DND-41 (cell line): ENCODE measurements around the gene TAF11L2.
"Not testable (repeated sequence)": the region's sequence is repeated elsewhere in the genome, so short reads cannot be mapped to it uniquely, and the experiment has no call there.

Source experiments
- ATAC-seq: fragments of 200-7000 bp; cut with Tn5 transposase; 3 replicates; pipeline ENCODE4 v1.9.1; 2021; ENCODE audit warnings: low read depth; ENCODE audit not compliant: insufficient read depth
- DNase-seq: peaks from one replicate; pipeline ENCODE4 v3.0.0-alpha.2; 2020
- H2AFZ ChIP-seq: 2 replicates; pipeline ENCODE4 v1.6.0; 2012; ENCODE audit warnings: low read depth, low read length
- H3K27ac ChIP-seq: 2 replicates; pipeline ENCODE4 v1.5.1; 2012; ENCODE audit warnings: low read length, inconsistent platforms
- H3K27me3 ChIP-seq: fragments of 200-600 bp; sonication (generic); 2 replicates; pipeline ENCODE4 v1.6.0; 2012; ENCODE audit warnings: low read length, mild to moderate bottlenecking, inconsistent platforms; ENCODE audit not compliant: insufficient read depth, poor library complexity
- H3K36me3 ChIP-seq: 2 replicates; pipeline ENCODE4 v1.5.1; 2012; ENCODE audit warnings: low read length, inconsistent platforms; ENCODE audit not compliant: insufficient read depth
- H3K4me1 ChIP-seq: 2 replicates; pipeline ENCODE4 v1.5.1; 2012; ENCODE audit warnings: mild to moderate bottlenecking, low read length; ENCODE audit not compliant: insufficient read depth
- H3K4me2 ChIP-seq: 2 replicates; pipeline ENCODE4 v1.6.0; 2012; ENCODE audit warnings: mild to moderate bottlenecking, moderate library complexity, low read length, inconsistent platforms; ENCODE audit not compliant: insufficient read depth
- H3K4me3 ChIP-seq, 2 experiments: fragments of 200-600 bp in 1 of 2; shearing (Covaris generic) in 1 of 2; 2 replicates each; pipeline ENCODE4 v1.5.1; 2012 to 2016; ENCODE audit warnings: inconsistent platforms in 2 of 2, low read length in 2 of 2, mild to moderate bottlenecking in 2 of 2, low read depth in 1 of 2, moderate library complexity in 1 of 2
- H3K79me2 ChIP-seq: 2 replicates; pipeline ENCODE4 v1.6.0; 2012; ENCODE audit warnings: low read length, inconsistent platforms; ENCODE audit not compliant: insufficient read depth
- H3K9ac ChIP-seq: 2 replicates; pipeline ENCODE4 v1.6.0; 2012; ENCODE audit warnings: low read depth, mild to moderate bottlenecking, inconsistent platforms, low read length, moderate library complexity
- H3K9me3 ChIP-seq: 2 replicates; pipeline ENCODE4 v1.5.1; 2012; ENCODE audit warnings: low read length, moderate library complexity, mild to moderate bottlenecking, inconsistent platforms; ENCODE audit not compliant: insufficient read depth, severe bottlenecking
- H4K20me1 ChIP-seq: 2 replicates; pipeline ENCODE4 v1.6.0; 2012; ENCODE audit warnings: low read length; ENCODE audit not compliant: insufficient read depth
- EZH2 ChIP-seq: IDR thresholded peaks from 3 replicates; pipeline ENCODE4 v1.6.1; 2012; ENCODE audit warnings: borderline replicate concordance, low read depth, mild to moderate bottlenecking, moderate library complexity, low read length, inconsistent platforms; ENCODE audit not compliant: severe bottlenecking
- TF ChIP-seq, protein P1 (sequence below): IDR thresholded peaks from 2 replicates; pipeline ENCODE4 v1.5.1; 2012; ENCODE audit warnings: borderline replicate concordance, low read length, moderate library complexity, mild to moderate bottlenecking; ENCODE audit not compliant: poor library complexity, severe bottlenecking; ENCODE audit errors: extremely low read depth

TAF11L2 gene

GRCh38 chr5:17511775-17512325 is 13.8 kb downstream of the TAF11L2 start:
- Histone ChIP-seq H3K79me2 (no peaks in the 10 kb centered on the region), H3K27me3 (no peaks in the 10 kb centered on the region), H3K27ac (no peak overlapping the region), H3K4me1 (no peaks in the 10 kb centered on the region), H3K36me3 (no peaks in the 10 kb centered on the region), H3K4me3 (no peak overlapping the region), H3K9ac (no peak overlapping the region), H2AFZ (no peak overlapping the region), H4K20me1 (no peaks in the 10 kb centered on the region), H3K9me3 (no peaks in the 10 kb centered on the region), H3K4me2 (no peak overlapping the region)
- DNase-seq, result no peak
- no peak for TF ChIP-seq EZH2
- TF ChIP-seq, protein P1, sequence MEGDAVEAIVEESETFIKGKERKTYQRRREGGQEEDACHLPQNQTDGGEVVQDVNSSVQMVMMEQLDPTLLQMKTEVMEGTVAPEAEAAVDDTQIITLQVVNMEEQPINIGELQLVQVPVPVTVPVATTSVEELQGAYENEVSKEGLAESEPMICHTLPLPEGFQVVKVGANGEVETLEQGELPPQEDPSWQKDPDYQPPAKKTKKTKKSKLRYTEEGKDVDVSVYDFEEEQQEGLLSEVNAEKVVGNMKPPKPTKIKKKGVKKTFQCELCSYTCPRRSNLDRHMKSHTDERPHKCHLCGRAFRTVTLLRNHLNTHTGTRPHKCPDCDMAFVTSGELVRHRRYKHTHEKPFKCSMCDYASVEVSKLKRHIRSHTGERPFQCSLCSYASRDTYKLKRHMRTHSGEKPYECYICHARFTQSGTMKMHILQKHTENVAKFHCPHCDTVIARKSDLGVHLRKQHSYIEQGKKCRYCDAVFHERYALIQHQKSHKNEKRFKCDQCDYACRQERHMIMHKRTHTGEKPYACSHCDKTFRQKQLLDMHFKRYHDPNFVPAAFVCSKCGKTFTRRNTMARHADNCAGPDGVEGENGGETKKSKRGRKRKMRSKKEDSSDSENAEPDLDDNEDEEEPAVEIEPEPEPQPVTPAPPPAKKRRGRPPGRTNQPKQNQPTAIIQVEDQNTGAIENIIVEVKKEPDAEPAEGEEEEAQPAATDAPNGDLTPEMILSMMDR, result no peak
- no peak for ATAC-seq

DNA sequence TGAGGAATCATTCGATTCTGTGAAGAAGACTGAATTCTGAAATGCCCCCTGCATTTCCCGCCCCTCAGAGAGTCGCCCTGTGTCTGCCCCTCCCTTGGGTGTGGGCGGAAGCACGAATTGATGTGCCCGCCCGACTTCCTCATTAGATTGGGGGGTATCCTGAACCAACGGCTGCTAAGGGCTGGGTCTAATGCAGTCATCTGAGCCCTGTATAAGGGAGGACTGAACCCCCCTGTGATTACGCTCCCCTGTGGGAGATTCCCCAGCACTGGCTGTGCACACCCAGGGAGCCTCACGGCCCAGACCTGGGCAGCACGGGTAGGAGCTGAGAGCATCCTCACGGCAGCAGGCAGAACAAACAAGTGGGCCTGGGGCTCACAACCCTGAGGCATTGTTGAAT is 19.5 kb downstream of the TAF11L2 start:
- not testable (repeated sequence) for H3K4me3 ChIP-seq, DNase-seq

DNA sequence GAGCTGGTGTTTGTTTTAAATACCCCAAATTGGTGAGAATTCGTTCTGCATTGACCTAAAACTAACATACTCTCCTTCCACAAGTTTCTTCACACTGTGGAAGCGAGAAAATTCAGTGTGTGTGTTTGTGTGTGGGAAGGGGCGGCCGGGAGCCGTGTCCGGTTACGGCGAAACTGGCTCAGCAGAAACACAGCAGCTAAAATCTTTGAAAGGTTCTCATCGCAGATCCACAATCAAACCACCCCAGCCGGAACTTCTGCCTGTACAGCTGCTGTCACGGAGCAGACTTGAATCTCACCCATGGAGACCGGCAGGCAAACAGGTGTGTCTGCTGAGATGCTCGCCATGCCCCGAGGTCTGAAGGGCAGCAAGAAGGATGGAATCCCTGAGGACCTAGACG is 20.0 kb downstream of the TAF11L2 start, which contains the start of gene TAF11L3:
Gene TAF11L3, plus strand, starts transcription at position 301 of the 400 bp plus-strand sequence.
- H3K79me2 ChIP-seq, ATAC-seq, H3K36me3 ChIP-seq, H3K4me1 ChIP-seq, H3K4me2 ChIP-seq, H3K27me3 ChIP-seq, H3K9ac ChIP-seq, H4K20me1 ChIP-seq, H3K4me3 ChIP-seq, H2AFZ ChIP-seq, H3K27ac ChIP-seq, DNase-seq, H3K9me3 ChIP-seq: not testable (repeated sequence)

More for the DNA sequence above, 19.5 kb downstream of the TAF11L2 start:
- not testable (repeated sequence) for H3K36me3 ChIP-seq, H3K9me3 ChIP-seq, H3K27me3 ChIP-seq, H3K4me1 ChIP-seq, ATAC-seq, H4K20me1 ChIP-seq, H2AFZ ChIP-seq, H3K4me2 ChIP-seq, H3K79me2 ChIP-seq, H3K9ac ChIP-seq, H3K27ac ChIP-seq

DNA sequence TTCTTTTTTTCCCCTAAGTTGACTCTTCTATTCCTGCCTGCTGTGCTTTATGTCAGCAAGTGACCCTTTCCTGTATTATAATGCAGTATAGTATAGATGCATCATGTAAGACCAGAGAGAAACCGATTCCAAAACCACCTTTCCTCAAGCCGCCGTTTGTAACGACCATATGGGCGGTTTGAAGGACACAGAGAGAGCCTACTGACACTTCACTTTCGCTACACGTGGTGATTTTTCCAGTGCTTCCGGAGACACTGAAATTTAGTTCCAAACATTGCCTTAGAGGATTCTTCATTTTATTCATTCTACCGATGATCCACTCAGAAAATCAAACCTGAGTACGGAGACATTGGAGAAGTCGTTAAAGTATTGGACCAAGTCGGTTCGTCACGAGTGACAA is 21.5 kb downstream of the TAF11L2 start:
- not testable (repeated sequence) for DNase-seq, H3K9me3 ChIP-seq, ATAC-seq, H3K4me2 ChIP-seq, H2AFZ ChIP-seq, H3K27me3 ChIP-seq, H4K20me1 ChIP-seq, H3K9ac ChIP-seq, H3K79me2 ChIP-seq, H3K4me1 ChIP-seq, H3K27ac ChIP-seq, H3K4me3 ChIP-seq, H3K36me3 ChIP-seq

DNA sequence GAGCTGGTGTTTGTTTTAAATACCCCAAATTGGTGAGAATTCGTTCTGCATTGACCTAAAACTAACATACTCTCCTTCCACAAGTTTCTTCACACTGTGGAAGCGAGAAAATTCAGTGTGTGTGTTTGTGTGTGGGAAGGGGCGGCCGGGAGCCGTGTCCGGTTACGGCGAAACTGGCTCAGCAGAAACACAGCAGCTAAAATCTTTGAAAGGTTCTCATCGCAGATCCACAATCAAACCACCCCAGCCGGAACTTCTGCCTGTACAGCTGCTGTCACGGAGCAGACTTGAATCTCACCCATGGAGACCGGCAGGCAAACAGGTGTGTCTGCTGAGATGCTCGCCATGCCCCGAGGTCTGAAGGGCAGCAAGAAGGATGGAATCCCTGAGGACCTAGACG is 23.5 kb downstream of the TAF11L2 start, which contains the start of gene TAF11L4:
Gene TAF11L4, plus strand, starts transcription at position 301 of the 400 bp plus-strand sequence.
- H3K4me3 ChIP-seq, H2AFZ ChIP-seq, H3K27ac ChIP-seq, DNase-seq, H4K20me1 ChIP-seq, H3K79me2 ChIP-seq, ATAC-seq, H3K27me3 ChIP-seq, H3K4me1 ChIP-seq, H3K9ac ChIP-seq, H3K36me3 ChIP-seq, H3K9me3 ChIP-seq, H3K4me2 ChIP-seq: not testable (repeated sequence)

DNA sequence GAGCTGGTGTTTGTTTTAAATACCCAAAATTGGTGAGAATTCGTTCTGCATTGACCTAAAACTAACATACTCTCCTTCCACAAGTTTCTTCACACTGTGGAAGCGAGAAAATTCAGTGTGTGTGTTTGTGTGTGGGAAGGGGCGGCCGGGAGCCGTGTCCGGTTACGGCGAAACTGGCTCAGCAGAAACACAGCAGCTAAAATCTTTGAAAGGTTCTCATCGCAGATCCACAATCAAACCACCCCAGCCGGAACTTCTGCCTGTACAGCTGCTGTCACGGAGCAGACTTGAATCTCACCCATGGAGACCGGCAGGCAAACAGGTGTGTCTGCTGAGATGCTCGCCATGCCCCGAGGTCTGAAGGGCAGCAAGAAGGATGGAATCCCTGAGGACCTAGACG is 26.9 kb downstream of the TAF11L2 start, which contains the start of gene TAF11L5:
Gene TAF11L5, plus strand, starts transcription at position 301 of the 400 bp plus-strand sequence.
- H3K27me3 ChIP-seq, H3K36me3 ChIP-seq, H3K9ac ChIP-seq, H3K4me2 ChIP-seq, H3K4me3 ChIP-seq, H3K9me3 ChIP-seq, H3K4me1 ChIP-seq, DNase-seq, H3K27ac ChIP-seq, H4K20me1 ChIP-seq, H3K79me2 ChIP-seq, ATAC-seq, H2AFZ ChIP-seq: not testable (repeated sequence)

DNA sequence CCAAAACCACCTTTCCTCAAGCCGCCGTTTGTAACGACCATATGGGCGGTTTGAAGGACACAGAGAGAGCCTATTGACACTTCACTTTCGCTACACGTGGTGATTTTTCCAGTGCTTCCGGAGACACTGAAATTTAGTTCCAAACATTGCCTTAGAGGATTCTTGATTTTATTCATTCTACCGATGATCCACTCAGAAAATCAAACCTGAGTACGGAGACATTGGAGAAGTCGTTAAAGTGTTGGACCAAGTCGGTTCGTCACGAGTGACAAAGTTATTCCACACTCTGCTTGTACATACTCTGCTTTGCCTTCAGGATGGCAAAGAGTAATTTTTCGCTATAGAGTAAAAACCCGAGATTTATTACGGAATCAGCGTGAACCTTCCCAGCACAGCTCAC is 28.5 kb downstream of the TAF11L2 start:
- H3K27me3 ChIP-seq, H3K9me3 ChIP-seq, H3K27ac ChIP-seq, H3K4me3 ChIP-seq, H3K4me2 ChIP-seq, ATAC-seq, H3K79me2 ChIP-seq, DNase-seq, H3K4me1 ChIP-seq, H3K9ac ChIP-seq, H3K36me3 ChIP-seq, H2AFZ ChIP-seq, H4K20me1 ChIP-seq: not testable (repeated sequence)
